A549 (cell line): Measurements from ENCODE around the gene CTCF.

Experiments
- CEBPB ChIP-seq, 2 experiments: fragments of >200 bp in 1 of 2; sonication (Bioruptor Twin) in 1 of 2; formaldehyde crosslinking in 1 of 2; IDR thresholded peaks; 2 replicates each; pipeline ENCODE4 v1.6.1; 2012 to 2016
- HDAC2 ChIP-seq: fragments of 200-600 bp; sonication (generic); IDR thresholded peaks from 2 replicates; pipeline ENCODE4 v1.6.1; 2016
- JUNB ChIP-seq: fragments of >200 bp; sonication (Bioruptor Twin); formaldehyde crosslinking; IDR thresholded peaks from 2 replicates; pipeline ENCODE4 v1.6.1; 2016
- MAX ChIP-seq: IDR thresholded peaks from 2 replicates; pipeline ENCODE4 v1.6.1; 2012
- MAZ ChIP-seq: fragments of 150-350 bp; IDR thresholded peaks from 2 replicates; pipeline ENCODE4 v1.6.1; 2014; ENCODE audit warnings: antibody characterized with exemption, low read depth, low read length, borderline replicate concordance
- POLR2A ChIP-seq: IDR thresholded peaks from 2 replicates; pipeline ENCODE4 v1.6.1; 2012; ENCODE audit warnings: mild to moderate bottlenecking, low read length
- TF ChIP-seq, protein P1 (sequence below): fragments of >200 bp; sonication (Bioruptor Twin); formaldehyde crosslinking; IDR thresholded peaks from 3 replicates; pipeline ENCODE4 v1.5.1; 2016

DNA sequence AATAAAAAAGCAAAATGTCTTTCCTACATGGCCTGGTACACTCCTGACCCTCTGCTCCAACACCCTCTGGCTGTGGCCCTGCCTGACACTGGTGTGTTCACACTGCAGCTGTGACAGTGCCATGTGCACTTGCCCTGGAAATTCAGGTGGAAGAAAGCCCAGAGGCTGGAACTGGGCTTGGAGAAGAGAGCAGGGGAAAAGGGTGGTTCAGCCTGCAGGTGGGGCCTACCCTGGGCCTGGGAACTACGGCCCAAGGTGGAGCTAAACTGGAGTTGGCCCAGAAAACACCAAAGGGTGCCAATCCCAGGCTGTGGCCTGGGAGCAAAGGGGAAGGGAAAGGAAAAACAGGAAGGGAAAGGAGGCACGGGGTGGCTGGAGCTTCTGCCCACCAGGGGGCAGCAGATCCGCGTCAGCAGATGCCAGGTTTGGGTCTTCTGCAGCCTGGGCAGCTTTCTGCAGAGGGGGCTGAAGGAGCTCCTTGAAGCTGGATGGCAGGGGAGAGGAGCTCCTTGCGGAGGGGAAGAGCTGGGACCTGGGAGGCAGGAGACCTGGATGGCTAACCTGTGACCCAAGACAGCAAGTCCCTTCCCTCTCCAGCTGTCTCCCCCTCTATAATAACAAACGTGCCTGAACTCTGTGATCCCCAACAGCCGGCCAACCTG, 15.4 kb upstream of the CTCF start:
- TF ChIP-seq JUNB (no peak), HDAC2 (no peak), POLR2A (no peak), CEBPB (IDR thresholded peaks at IDR 0.05) (no peak), MAZ (no peak), MAX (no peak)
- TF ChIP-seq, protein P1, sequence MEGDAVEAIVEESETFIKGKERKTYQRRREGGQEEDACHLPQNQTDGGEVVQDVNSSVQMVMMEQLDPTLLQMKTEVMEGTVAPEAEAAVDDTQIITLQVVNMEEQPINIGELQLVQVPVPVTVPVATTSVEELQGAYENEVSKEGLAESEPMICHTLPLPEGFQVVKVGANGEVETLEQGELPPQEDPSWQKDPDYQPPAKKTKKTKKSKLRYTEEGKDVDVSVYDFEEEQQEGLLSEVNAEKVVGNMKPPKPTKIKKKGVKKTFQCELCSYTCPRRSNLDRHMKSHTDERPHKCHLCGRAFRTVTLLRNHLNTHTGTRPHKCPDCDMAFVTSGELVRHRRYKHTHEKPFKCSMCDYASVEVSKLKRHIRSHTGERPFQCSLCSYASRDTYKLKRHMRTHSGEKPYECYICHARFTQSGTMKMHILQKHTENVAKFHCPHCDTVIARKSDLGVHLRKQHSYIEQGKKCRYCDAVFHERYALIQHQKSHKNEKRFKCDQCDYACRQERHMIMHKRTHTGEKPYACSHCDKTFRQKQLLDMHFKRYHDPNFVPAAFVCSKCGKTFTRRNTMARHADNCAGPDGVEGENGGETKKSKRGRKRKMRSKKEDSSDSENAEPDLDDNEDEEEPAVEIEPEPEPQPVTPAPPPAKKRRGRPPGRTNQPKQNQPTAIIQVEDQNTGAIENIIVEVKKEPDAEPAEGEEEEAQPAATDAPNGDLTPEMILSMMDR = peak; percentile 93
